ENCODE measurements around the gene GIMAP7.

DNA sequence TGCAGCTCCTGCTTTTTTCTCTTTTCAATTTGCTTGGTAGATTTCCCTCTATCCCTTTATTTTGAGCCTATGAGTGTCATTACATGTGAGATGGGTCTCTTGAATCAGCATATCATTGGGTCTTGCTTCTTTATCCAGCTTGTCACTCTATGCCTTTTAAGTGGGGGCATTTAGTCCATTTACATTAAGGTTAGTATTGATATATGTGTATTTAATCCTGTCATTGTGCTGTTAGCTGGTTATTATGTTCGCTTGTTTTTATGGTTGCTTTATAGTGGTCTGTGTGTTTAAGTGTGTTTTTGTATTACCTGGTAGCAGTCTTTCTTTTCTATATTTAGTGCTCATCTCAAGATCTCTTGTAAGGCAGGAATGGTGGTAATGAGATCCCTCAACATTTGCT, 17.0 kb downstream of the GIMAP7 start:
- TF ChIP-seq, protein P1, sequence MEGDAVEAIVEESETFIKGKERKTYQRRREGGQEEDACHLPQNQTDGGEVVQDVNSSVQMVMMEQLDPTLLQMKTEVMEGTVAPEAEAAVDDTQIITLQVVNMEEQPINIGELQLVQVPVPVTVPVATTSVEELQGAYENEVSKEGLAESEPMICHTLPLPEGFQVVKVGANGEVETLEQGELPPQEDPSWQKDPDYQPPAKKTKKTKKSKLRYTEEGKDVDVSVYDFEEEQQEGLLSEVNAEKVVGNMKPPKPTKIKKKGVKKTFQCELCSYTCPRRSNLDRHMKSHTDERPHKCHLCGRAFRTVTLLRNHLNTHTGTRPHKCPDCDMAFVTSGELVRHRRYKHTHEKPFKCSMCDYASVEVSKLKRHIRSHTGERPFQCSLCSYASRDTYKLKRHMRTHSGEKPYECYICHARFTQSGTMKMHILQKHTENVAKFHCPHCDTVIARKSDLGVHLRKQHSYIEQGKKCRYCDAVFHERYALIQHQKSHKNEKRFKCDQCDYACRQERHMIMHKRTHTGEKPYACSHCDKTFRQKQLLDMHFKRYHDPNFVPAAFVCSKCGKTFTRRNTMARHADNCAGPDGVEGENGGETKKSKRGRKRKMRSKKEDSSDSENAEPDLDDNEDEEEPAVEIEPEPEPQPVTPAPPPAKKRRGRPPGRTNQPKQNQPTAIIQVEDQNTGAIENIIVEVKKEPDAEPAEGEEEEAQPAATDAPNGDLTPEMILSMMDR (conservative IDR thresholded peaks at IDR 0.05), result no peak
- TF ChIP-seq ZFX (IDR thresholded peaks at IDR 0.05), result no peak

Data from C4-2B (cell line).